Activated naive CD4-positive, alpha-beta T cell treated with anti-CD3 and anti-CD28 coated beads, Interleukin-2, amount 50 U/mL, for 24 hours (primary cell): ENCODE results near the gene ATXN10.

Experiments used
- H3K27ac Mint-ChIP-seq: one replicate; pipeline ENCODE4 v1.8.0; 2021; ENCODE audit warnings: mild to moderate bottlenecking, mixed read lengths
- H3K27me3 Mint-ChIP-seq: one replicate; pipeline ENCODE4 v1.8.0; 2021; ENCODE audit warnings: mixed read lengths
- H3K36me3 Mint-ChIP-seq: one replicate; pipeline ENCODE4 v1.8.0; 2021; ENCODE audit warnings: mixed read lengths
- H3K4me1 Mint-ChIP-seq: one replicate; pipeline ENCODE4 v1.8.0; 2021; ENCODE audit warnings: mixed read lengths
- H3K4me3 Mint-ChIP-seq: one replicate; pipeline ENCODE4 v1.8.0; 2021; ENCODE audit warnings: mild to moderate bottlenecking, mixed read lengths
- H3K9me3 Mint-ChIP-seq: one replicate; pipeline ENCODE4 v1.8.0; 2021; ENCODE audit warnings: mixed read lengths

ATXN10 gene

GRCh38 chr22:45771057-45771456, 99.4 kb downstream of the ATXN10 start:
- H3K27me3 Mint-ChIP-seq: no peaks in the 10 kb centered on the region
- H3K36me3 Mint-ChIP-seq: peaks cover 22% of the 10 kb centered on the region
- no peaks in the 10 kb centered on the region for H3K9me3 Mint-ChIP-seq
- H3K27ac Mint-ChIP-seq: no peak overlapping the region
- peaks cover 18% of the 10 kb centered on the region for H3K4me1 Mint-ChIP-seq
- H3K4me3 Mint-ChIP-seq: no peak overlapping the region

GRCh38 chr22:45771711-45772110, 100.1 kb downstream of the ATXN10 start:
- Mint-ChIP-seq H3K27me3 (no peaks in the 10 kb centered on the region), H3K27ac (no peak overlapping the region), H3K9me3 (no peaks in the 10 kb centered on the region), H3K4me1 (peaks cover 24% of the 10 kb centered on the region), H3K4me3 (no peak overlapping the region), H3K36me3 (peaks cover 25% of the 10 kb centered on the region)

DNA sequence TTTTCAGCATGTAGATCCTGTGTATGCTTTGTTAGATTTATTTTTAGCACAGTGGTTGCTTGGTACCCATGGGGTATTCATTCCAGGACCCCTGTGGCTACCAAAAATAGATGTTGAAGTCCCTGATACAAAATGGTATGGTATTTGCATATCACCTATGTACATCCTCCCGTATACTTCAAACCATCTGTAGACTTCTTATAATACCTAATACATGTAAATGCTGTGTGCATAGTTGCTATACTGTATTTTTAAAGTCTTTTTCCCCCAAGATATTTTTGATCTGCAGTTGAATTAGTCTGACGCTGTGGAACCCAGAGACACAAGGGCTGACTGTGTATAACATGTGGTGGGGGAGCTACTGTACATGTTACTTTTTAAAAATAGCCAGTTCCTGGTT, 101.1 kb downstream of the ATXN10 start:
- Mint-ChIP-seq H3K9me3 (no peaks in the 10 kb centered on the region), H3K36me3 (peaks cover 27% of the 10 kb centered on the region), H3K4me3 (no peak overlapping the region), H3K27me3 (no peaks in the 10 kb centered on the region), H3K4me1 (peaks cover 27% of the 10 kb centered on the region), H3K27ac (no peak overlapping the region)

DNA sequence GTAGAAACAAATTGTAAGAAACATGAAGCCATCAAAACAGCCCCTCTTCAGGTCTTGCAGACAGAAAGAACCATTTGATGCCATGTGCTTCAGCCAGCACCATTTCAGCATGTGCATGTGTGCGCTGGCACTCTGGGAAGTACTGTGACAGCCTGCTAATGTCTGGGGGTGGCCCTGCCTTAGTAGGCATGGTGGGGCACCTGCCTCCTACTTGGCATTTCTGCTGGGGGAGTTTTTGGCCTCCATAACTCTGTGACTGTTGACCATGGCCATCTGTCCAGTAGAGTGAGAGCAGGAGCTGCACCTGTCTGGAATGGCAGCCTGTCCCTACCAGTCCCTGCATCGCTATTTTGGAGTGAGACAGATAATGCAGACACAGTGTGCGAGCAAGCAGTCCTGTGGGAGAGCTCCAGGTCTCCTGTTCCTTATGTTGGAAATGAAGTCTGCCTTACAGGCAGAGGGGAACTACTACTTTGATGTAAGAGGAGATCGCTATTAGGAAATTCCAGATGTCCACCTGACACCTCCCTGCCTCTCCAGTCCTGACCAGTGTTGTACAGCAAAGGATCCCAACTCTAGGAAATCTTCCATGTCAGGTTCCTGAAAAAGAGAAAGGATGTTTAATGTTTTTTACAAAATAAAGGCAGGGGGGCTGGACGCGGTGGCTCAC, 102.5 kb downstream of the ATXN10 start:
- no peak overlapping the region for H3K4me3 Mint-ChIP-seq
- no peaks in the 10 kb centered on the region for H3K27me3 Mint-ChIP-seq
- no peaks in the 10 kb centered on the region for H3K9me3 Mint-ChIP-seq
- H3K27ac Mint-ChIP-seq: no peak overlapping the region
- H3K36me3 Mint-ChIP-seq: peaks cover 22% of the 10 kb centered on the region
- H3K4me1 Mint-ChIP-seq: peaks cover 23% of the 10 kb centered on the region

DNA sequence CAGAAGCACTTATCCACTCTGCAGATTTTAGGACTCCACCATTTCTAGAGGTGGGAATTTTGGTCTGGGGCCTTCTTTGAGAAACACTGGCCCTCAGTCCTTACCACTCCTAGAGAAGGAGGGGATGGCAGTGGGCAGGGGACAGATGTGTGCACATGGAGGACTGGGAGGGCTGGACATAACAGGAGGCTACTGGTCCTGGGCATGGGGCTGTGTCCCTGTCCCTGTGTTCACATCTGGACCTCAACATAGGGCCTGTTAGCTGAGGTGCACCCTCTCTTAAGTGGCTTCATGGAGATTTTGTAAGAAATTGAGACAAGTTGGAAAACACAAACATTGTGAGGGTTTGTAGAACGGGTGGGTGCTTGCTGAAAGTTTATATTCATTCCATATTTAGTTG, 103.4 kb downstream of the ATXN10 start:
- Mint-ChIP-seq H3K9me3 (no peaks in the 10 kb centered on the region), H3K27me3 (no peaks in the 10 kb centered on the region), H3K4me3 (no peak overlapping the region), H3K4me1 (peaks cover 23% of the 10 kb centered on the region), H3K36me3 (peaks cover 22% of the 10 kb centered on the region), H3K27ac (no peak overlapping the region)

GRCh38 chr22:45775569-45776312, 104.1 kb downstream of the ATXN10 start:
- Mint-ChIP-seq H3K4me3 (no peak overlapping the region), H3K9me3 (no peaks in the 10 kb centered on the region), H3K36me3 (peaks cover 23% of the 10 kb centered on the region), H3K27ac (no peak overlapping the region), H3K4me1 (peaks cover 23% of the 10 kb centered on the region), H3K27me3 (no peaks in the 10 kb centered on the region)

GRCh38 chr22:45776313-45776585, 104.6 kb downstream of the ATXN10 start:
- Mint-ChIP-seq H3K27ac (no peak overlapping the region), H3K9me3 (no peaks in the 10 kb centered on the region), H3K4me3 (no peak overlapping the region), H3K27me3 (no peaks in the 10 kb centered on the region), H3K4me1 (peaks cover 23% of the 10 kb centered on the region), H3K36me3 (peaks cover 21% of the 10 kb centered on the region)

- Mint-ChIP-seq H3K27ac (no peak overlapping the region), H3K4me1 (peaks cover 17% of the 10 kb centered on the region), H3K27me3 (no peaks in the 10 kb centered on the region), H3K9me3 (no peaks in the 10 kb centered on the region), H3K4me3 (no peak overlapping the region), H3K36me3 (peaks cover 22% of the 10 kb centered on the region)
Observed at GRCh38 chr22:45777046-45777851, 105.6 kb downstream of the ATXN10 start.

- H3K4me3 Mint-ChIP-seq: no peak overlapping the region
- H3K27me3 Mint-ChIP-seq: no peaks in the 10 kb centered on the region
- H3K9me3 Mint-ChIP-seq: no peaks in the 10 kb centered on the region
- peaks cover 12% of the 10 kb centered on the region for H3K4me1 Mint-ChIP-seq
- H3K27ac Mint-ChIP-seq: no peak overlapping the region
- H3K36me3 Mint-ChIP-seq: peaks cover 22% of the 10 kb centered on the region
Observed at GRCh38 chr22:45777852-45778375, 106.3 kb downstream of the ATXN10 start.

GRCh38 chr22:45781459-45781858, 109.8 kb downstream of the ATXN10 start:
- H3K4me3 Mint-ChIP-seq: no peak overlapping the region
- H3K4me1 Mint-ChIP-seq: peaks cover 4% of the 10 kb centered on the region
- H3K27ac Mint-ChIP-seq: no peak overlapping the region
- peaks cover 19% of the 10 kb centered on the region for H3K36me3 Mint-ChIP-seq
- H3K27me3 Mint-ChIP-seq: no peaks in the 10 kb centered on the region
- H3K9me3 Mint-ChIP-seq: no peaks in the 10 kb centered on the region

DNA sequence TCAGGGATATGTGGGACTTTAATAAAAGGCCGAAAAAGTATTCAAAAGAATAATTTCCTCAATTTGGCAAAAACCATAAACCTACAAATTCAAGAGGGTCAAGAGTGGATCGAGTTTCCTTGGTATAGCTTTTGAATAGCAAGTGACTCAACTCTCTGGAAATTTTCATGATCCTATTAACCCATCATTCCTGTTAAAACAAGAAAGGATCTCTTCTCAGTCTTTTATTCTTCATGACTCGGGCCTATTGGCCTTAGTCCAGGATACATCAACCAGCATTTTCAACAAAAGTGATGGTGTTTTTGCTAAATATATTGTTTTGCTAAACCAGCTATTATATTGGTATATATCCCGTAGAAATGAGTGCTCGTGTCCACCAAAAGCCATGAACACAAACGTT, 110.3 kb downstream of the ATXN10 start:
- peaks cover 19% of the 10 kb centered on the region for H3K36me3 Mint-ChIP-seq
- H3K27ac Mint-ChIP-seq: no peak overlapping the region
- H3K4me1 Mint-ChIP-seq: no peaks in the 10 kb centered on the region
- no peaks in the 10 kb centered on the region for H3K27me3 Mint-ChIP-seq
- H3K4me3 Mint-ChIP-seq: no peak overlapping the region
- no peaks in the 10 kb centered on the region for H3K9me3 Mint-ChIP-seq

- H3K27me3 Mint-ChIP-seq: no peaks in the 10 kb centered on the region
- no peak overlapping the region for H3K4me3 Mint-ChIP-seq
- H3K4me1 Mint-ChIP-seq: no peaks in the 10 kb centered on the region
- H3K27ac Mint-ChIP-seq: no peak overlapping the region
- peaks cover 18% of the 10 kb centered on the region for H3K36me3 Mint-ChIP-seq
- no peaks in the 10 kb centered on the region for H3K9me3 Mint-ChIP-seq
Observed at GRCh38 chr22:45783021-45783420, 111.4 kb downstream of the ATXN10 start.

- no peaks in the 10 kb centered on the region for H3K9me3 Mint-ChIP-seq
- H3K4me1 Mint-ChIP-seq: no peaks in the 10 kb centered on the region
- no peaks in the 10 kb centered on the region for H3K27me3 Mint-ChIP-seq
Observed at GRCh38 chr22:45783690-45784089, 112.1 kb downstream of the ATXN10 start.

GRCh38 chr22:45784357-45785277, 113.0 kb downstream of the ATXN10 start:
- no peak overlapping the region for H3K4me3 Mint-ChIP-seq
- peaks cover 11% of the 10 kb centered on the region for H3K36me3 Mint-ChIP-seq
- H3K4me1 Mint-ChIP-seq: no peaks in the 10 kb centered on the region
- H3K9me3 Mint-ChIP-seq: no peaks in the 10 kb centered on the region
- no peak overlapping the region for H3K27ac Mint-ChIP-seq
- no peaks in the 10 kb centered on the region for H3K27me3 Mint-ChIP-seq

More at GRCh38 chr22:45783690-45784089, 112.1 kb downstream of the ATXN10 start:
- no peak overlapping the region for H3K4me3 Mint-ChIP-seq
- peaks cover 17% of the 10 kb centered on the region for H3K36me3 Mint-ChIP-seq
- H3K27ac Mint-ChIP-seq: no peak overlapping the region

GRCh38 chr22:45785458-45785857, 113.8 kb downstream of the ATXN10 start:
- Mint-ChIP-seq H3K36me3 (peaks cover 9% of the 10 kb centered on the region), H3K4me1 (no peaks in the 10 kb centered on the region), H3K9me3 (no peaks in the 10 kb centered on the region), H3K4me3 (no peak overlapping the region), H3K27ac (no peak overlapping the region), H3K27me3 (no peaks in the 10 kb centered on the region)
